Central memory CD4-positive, alpha-beta T cell (primary cell): ENCODE data around the gene RACGAP1.
A peak's percentile ranks its signal among the peaks of the same experiment; 100 is the strongest.
"Not testable (repeated sequence)": the region's sequence is repeated elsewhere in the genome, so short reads cannot be mapped to it uniquely, and the experiment has no call there.

ENCODE experiments used
- DNase-seq: peaks from one replicate; pipeline ENCODE4 v3.0.0; 2022

Gene RACGAP1

DNA sequence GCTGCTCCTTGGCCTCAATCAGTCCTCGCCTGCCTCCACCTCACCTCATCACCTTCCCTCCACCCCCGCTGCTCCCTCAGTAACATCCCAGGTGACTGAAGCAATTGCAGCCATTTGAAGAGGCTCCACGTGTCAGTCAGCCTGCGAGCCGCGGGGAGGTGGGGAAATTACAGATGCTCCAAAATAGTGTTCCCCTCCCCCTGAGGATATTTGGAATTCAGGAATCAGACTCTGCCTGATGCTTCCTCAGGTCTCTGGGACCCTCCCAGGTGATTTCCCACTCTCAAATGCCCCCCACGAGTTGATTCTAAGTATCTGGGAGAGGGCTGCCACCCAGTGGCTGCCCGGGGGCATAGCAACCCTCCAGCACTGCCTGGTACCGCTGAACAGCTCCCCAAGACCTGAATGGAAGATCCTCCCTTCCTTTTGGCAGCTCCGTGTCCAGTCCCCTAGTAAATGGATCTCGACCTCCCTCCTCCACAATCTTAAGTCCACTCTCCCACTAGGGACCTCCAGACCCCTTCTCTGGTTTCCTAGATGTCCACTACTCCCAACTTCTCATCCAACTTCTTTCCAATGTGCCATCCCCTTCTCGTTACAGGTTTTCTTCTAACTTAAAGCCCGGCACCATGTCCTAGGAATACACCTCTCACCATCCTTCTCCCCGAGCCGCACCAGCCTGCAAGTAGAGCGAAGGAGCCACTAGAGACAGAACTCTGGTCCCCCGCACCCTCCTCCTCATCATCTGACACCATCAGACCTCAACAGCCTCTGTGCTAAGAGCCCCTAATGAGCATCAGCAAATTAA, 30.7 kb upstream of the RACGAP1 start:
- peak; percentile 44 for DNase-seq

DNA sequence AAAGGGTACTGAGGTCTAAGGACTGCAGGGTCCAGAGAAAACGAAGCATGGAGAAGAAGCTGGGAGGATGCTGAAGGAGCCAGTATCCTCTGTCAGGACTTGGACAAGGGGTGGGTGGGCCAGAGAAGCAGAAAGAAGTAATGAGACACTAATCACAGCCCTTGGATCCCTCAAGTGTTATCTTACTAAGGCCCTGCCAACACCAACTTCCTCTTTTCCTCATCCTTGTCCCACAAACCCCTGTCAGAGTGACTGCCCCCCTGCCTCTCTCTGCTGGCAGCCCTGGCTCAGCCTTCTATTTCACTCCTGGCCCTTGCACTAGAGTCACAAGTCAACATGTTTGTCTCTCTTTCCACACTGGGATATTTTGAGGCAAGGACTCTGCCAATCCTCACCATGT, 28.3 kb upstream of the RACGAP1 start:
- DNase-seq, result no peak

DNA sequence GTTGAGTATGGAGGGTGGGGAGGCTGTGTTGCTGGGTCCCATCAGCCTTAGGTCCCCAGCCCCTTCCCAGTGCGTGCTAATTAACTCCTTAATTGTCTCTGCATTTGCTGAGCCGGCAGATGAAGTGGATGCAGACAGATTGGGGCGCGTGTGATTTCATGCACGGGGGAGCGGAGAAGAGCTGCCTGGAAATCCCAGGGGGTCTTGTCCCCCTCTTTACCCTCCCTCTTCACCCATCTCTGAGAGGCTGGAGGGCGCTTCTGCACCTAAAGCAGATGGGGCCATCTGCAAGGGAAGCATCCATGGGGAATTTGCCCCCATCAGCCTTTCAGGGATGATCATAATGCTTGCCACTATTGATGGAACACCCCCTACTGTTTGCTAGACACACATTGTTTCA, 27.7 kb upstream of the RACGAP1 start:
- DNase-seq, result no peak

DNA sequence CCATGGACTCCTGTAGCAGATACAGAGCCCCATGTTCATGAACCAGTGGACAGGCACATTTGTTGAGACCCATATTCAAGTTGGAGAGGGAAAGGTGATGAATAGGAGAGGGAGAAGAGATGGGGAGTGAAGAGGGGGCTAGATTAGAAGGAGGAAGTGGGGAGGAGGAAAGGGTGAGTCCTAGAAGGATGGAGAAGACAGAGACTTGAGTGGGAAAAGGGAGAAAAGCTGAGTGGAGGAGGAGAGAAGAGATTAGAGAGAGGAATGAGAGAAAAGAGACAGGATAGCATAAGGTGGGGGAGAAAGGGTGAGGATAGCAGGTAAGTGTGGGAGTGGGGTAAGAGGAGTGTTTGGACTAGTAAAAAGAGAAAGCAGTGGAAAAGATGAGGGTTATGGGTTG, 27.2 kb upstream of the RACGAP1 start:
- DNase-seq, result no peak

GRCh38 chr12:50051101-50051806, 26.0 kb upstream of the RACGAP1 start:
- DNase-seq, result no peak

DNA sequence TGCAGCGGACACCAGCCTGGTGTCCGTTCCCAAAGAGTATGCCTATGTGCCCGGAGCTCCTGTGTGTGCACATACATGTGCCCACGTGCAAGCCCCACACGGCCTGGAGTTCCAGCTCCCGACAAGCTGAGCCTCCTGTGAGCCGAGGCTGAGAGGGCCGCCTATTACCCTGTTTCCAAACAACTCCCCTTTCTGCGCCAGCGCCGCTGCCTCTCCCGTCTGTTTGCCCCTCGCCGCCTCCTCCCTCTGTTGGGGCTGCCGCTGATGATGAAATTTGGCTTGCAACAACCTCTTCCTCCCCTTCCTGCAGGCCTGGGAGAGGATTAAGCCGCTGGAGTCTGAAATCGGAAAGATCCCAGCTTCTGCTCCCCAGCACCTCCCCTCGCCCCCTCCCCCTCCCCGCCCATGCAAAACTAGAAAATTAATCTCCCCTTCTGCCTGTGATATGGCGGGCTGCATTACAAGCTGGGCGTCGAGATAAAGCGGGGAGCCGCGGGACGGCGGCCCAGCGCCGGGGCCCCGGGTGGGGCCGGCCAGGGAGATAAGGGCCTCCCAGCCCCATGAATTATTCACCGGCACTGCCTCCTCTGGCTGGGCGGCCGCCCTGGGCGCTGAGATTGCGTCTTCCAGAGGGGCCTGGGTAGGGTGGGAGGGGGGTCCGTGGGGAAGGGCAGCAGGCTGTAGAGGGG, 25.3 kb upstream of the RACGAP1 start:
- DNase-seq, result no peak

DNA sequence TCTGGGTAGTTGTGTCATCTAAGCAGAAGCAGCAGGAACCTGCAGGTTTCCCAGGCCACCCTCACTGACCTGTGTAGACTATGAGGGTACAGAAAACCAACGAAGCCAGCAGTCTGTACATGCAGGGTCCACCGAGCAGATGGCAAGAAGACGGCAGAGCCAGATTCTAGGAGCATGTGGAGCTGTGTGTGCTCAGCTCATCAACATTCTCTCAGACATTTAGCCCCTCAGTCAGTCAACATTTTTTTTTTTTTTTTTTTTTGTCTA, 24.8 kb upstream of the RACGAP1 start:
- no peak for DNase-seq

- DNase-seq, result no peak
Measured at GRCh38 chr12:50049254-50050118, 24.2 kb upstream of the RACGAP1 start.

- DNase-seq, result no peak
Measured at GRCh38 chr12:50047693-50048250, 22.5 kb upstream of the RACGAP1 start.

- no peak for DNase-seq
Measured at GRCh38 chr12:50043854-50044253, 18.6 kb upstream of the RACGAP1 start.

GRCh38 chr12:50043308-50043707, 18.0 kb upstream of the RACGAP1 start:
- no peak for DNase-seq

GRCh38 chr12:50042693-50043092, 17.4 kb upstream of the RACGAP1 start:
- no peak for DNase-seq

DNA sequence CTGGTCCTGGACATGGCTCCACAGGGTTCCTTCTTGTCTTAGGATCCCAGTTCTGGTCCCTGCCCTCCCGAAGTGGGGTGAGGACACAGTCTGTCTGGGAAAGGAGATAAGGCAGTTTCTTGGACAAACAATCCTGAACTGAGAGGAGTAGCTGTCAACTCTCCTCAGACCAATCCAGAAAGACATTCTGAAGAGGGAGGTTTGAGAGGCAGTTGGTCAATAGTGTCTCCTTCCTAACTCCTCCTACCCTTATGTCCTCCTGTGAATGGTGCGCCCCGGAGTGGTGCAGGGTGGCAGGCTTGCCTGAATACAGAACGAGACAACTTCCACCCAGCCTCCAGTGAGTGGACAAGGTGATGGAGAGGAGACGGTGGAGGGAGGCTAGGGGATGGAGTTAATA, 16.7 kb upstream of the RACGAP1 start:
- DNase-seq, result no peak

GRCh38 chr12:50041062-50041860, 16.0 kb upstream of the RACGAP1 start:
- DNase-seq, result no peak

- no peak for DNase-seq
Measured at GRCh38 chr12:50040657-50041056, 15.4 kb upstream of the RACGAP1 start.

GRCh38 chr12:50039151-50039835, 14.0 kb upstream of the RACGAP1 start:
- DNase-seq, result peak; percentile 59

DNA sequence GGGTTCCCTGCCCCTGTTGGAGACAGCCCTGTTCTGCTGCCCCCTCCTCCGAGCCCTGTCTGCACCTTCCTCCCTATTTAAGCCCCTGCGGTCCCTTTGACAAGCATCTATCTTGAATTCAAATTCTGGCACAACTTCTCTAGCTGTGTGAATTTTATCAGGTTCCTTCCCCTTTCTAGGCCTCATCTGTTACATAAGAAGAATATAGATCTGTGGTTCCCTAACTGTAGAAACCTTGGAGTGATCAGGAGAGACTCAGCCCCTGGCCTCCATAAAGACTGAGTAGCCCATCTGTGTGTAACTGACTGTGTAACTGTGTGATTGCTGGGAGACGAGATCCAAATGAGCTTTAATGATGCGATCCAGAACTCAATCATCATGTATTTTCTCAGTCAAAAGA, 13.0 kb upstream of the RACGAP1 start:
- DNase-seq, result no peak

GRCh38 chr12:50032854-50033581, 7.7 kb upstream of the RACGAP1 start:
- DNase-seq, result no peak

- no peak for DNase-seq
Measured at GRCh38 chr12:50032515-50032853, 7.2 kb upstream of the RACGAP1 start.

DNA sequence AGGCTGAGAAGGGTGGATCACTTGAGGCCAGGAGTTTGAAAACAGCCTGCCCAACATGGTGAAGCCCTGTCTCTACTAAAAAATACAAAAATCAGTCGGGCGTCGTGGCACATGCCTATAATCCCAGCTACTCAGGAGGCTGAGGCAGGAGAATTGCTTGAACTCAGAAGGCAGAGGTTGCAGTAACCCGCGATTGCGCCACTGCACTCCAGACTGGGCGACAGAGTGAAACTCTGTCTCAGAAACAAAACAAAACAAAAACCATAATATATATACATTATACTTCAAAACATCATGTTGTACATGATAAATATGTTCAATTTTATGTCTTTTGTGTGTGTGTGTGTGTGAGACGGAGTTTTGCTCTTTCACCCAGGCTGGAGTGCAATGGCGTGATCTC, 5.2 kb upstream of the RACGAP1 start:
- DNase-seq, result not testable (repeated sequence)

GRCh38 chr12:50026691-50027090, 1.4 kb upstream of the RACGAP1 start:
- no peak for DNase-seq
